ENCODE measurements around the gene PGAM5. TPM values are rescaled to one million over a fixed set of nuclear protein-coding genes. Genes with fewer than 3 reads are reported as not detected.

The PGAM5 gene
- total and polyA plus RNA-seq, 8 donors: 1.8 to 49.8 (median 15.5) TPM

- no peak overlapping the region for H3K4me3 ChIP-seq
- no peaks in the 10 kb centered on the region for H3K9me3 ChIP-seq
- no peak overlapping the region for H3K27ac ChIP-seq
- DNase-seq: no peak
- 86 to 93% (median 88%) methylated on average over 29 to 30 of the region's 30 CpGs for WGBS, 5 donors
- H3K36me3 ChIP-seq: peaks cover 76 to 97% (median 96%) of the 10 kb centered on the region in 4 donors
- no peaks in the 10 kb centered on the region for H3K4me1 ChIP-seq
- intact Hi-C loops (cut with DNase I; ENCODE audit: low total_unique reads): no loop called here
- TF ChIP-seq POLR2A (IDR thresholded peaks at IDR 0.05): no peak
- no peak for TF ChIP-seq EP300 (IDR thresholded peaks at IDR 0.05)
- no peak for TF ChIP-seq CTCF (IDR thresholded peaks at IDR 0.05)
- TF ChIP-seq POLR2AphosphoS5 (IDR thresholded peaks at IDR 0.05): no peak
- H3K27me3 ChIP-seq: no peaks in the 10 kb centered on the region
These were observed 14.0 kb downstream of the PGAM5 start for GRCh38 chr12:132724506-132725241.

GRCh38 chr12:132726386-132726785 is 15.7 kb downstream of the PGAM5 start:
- Histone ChIP-seq H3K4me1 (no peaks in the 10 kb centered on the region), H3K9me3 (no peaks in the 10 kb centered on the region), H3K36me3 (peaks cover 82 to 97% (median 96%) of the 10 kb centered on the region in 4 donors), H3K27ac (no peak overlapping the region), H3K4me3 (no peak overlapping the region), H3K27me3 (no peaks in the 10 kb centered on the region)
- intact Hi-C loops (cut with DNase I; ENCODE audit: low total_unique reads): no loop called here
- TF ChIP-seq CTCF (IDR thresholded peaks at IDR 0.05): no peak
- TF ChIP-seq POLR2AphosphoS5 (IDR thresholded peaks at IDR 0.05): no peak
- TF ChIP-seq POLR2A (IDR thresholded peaks at IDR 0.05): no peak
- no peak for TF ChIP-seq EP300 (IDR thresholded peaks at IDR 0.05)
- 94 to 96% (median 95%) methylated on average over 12 of the region's 12 CpGs for WGBS, 5 donors
- no peak for DNase-seq

GRCh38 chr12:132727091-132727794 is 16.6 kb downstream of the PGAM5 start:
- TF ChIP-seq POLR2A (IDR thresholded peaks at IDR 0.05): no peak
- no peak for TF ChIP-seq EP300 (IDR thresholded peaks at IDR 0.05)
- no peak for TF ChIP-seq CTCF (IDR thresholded peaks at IDR 0.05)
- TF ChIP-seq POLR2AphosphoS5 (IDR thresholded peaks at IDR 0.05): no peak
- H3K36me3 ChIP-seq: peaks cover 91 to 97% (median 96%) of the 10 kb centered on the region in 4 donors
- H3K27ac ChIP-seq: no peak overlapping the region
- intact Hi-C loops (cut with DNase I; ENCODE audit: low total_unique reads): no loop called here
- no peaks in the 10 kb centered on the region for H3K9me3 ChIP-seq
- no peak overlapping the region for H3K4me3 ChIP-seq
- no peaks in the 10 kb centered on the region for H3K4me1 ChIP-seq
- no peaks in the 10 kb centered on the region for H3K27me3 ChIP-seq
- DNase-seq: no peak
- 91 to 96% (median 94%) methylated on average over 34 to 37 of the region's 37 CpGs for WGBS, 5 donors

GRCh38 chr12:132728502-132728901 is 17.9 kb downstream of the PGAM5 start:
- intact Hi-C loops (cut with DNase I; ENCODE audit: low total_unique reads): no loop called here
- WGBS, 5 donors: 94 to 100% (median 97%) methylated on average over 2 to 7 of the region's 7 CpGs
- Histone ChIP-seq H3K4me3 (no peak overlapping the region), H3K9me3 (no peaks in the 10 kb centered on the region), H3K27me3 (no peaks in the 10 kb centered on the region), H3K27ac (no peak overlapping the region), H3K36me3 (peaks cover 91 to 97% (median 96%) of the 10 kb centered on the region in 4 donors), H3K4me1 (no peaks in the 10 kb centered on the region)
- DNase-seq: no peak
- TF ChIP-seq EP300 (IDR thresholded peaks at IDR 0.05): no peak
- no peak for TF ChIP-seq POLR2A (IDR thresholded peaks at IDR 0.05)
- TF ChIP-seq POLR2AphosphoS5 (IDR thresholded peaks at IDR 0.05): no peak
- TF ChIP-seq CTCF (IDR thresholded peaks at IDR 0.05): no peak
